Body of pancreas (tissue), 4 donors: ENCODE results near the gene E2F2. TPM values are rescaled to one million over a fixed set of nuclear protein-coding genes. Genes with fewer than 3 reads are reported as not detected.
A peak's percentile ranks its signal among the peaks of the same experiment; 100 is the strongest.

Source experiments
- ATAC-seq: fragments of 150-250 bp; one replicate; pipeline ENCODE4 v1.9.1; 2016
- DNase-seq, 4 donors: peaks; one replicate each; pipeline ENCODE4 v3.0.0-alpha.2; 2019
- H3K27ac ChIP-seq, 4 donors: fragments of 200-600 bp; sonication (generic); 1 replicate in 3 of 4; 2 replicates in 1 of 4; pipeline versions ENCODE4 v1.5.1 to v1.6.1; 2016 to 2019; ENCODE audit warnings: mild to moderate bottlenecking in 1 of 4, mixed read lengths in 1 of 4, moderate library complexity in 1 of 4
- H3K27me3 ChIP-seq, 2 donors: fragments of 200-600 bp; sonication (generic); one replicate each; pipeline ENCODE4 v1.6.0; 2016; ENCODE audit warnings: mild to moderate bottlenecking in 1 of 2
- H3K36me3 ChIP-seq, 2 donors: fragments of 200-600 bp; sonication (generic); replicated peaks in 1 of 2; 2 replicates each; pipeline ENCODE4 v1.5.1; 2016; ENCODE audit warnings: low read depth in 2 of 2; ENCODE audit not compliant: insufficient read depth in 1 of 2
- H3K4me1 ChIP-seq: fragments of 200-600 bp; sonication (generic); one replicate; pipeline ENCODE4 v1.6.0; 2016
- H3K4me3 ChIP-seq, 2 donors: fragments of 200-600 bp; sonication (generic); 1 replicate in 1 of 2; 2 replicates in 1 of 2; pipeline ENCODE4 v1.5.1; 2016 to 2019
- H3K9me3 ChIP-seq, 3 donors: fragments of 200-600 bp; sonication (generic); 1 replicate in 2 of 3; 2 replicates in 1 of 3; pipeline ENCODE4 v1.5.1; 2016
- CTCF ChIP-seq, 7 experiments: fragments of 450-650 bp in 4 of 7; fragments of 200-600 bp in 3 of 7; sonication (generic) in 3 of 7; IDR thresholded peaks; one replicate each; pipeline ENCODE4 v1.5.1; 2016 to 2019; ENCODE audit warnings: antibody characterized with exemption in 7 of 7
- POLR2A ChIP-seq, 3 donors: fragments of 450-650 bp; IDR thresholded peaks; one replicate each; pipeline ENCODE4 v1.6.1; 2016; ENCODE audit warnings: antibody characterized with exemption in 3 of 3, mild to moderate bottlenecking in 2 of 3
- WGBS, 2 donors: methylation state at CpG; one replicate each; pipeline ENCODE4 v1.1.5; 2017; 5-methylcytosine and 5-hydroxymethylcytosine counted together
- intact Hi-C: fragments of 100-400 bp; cut with DNase I; formaldehyde crosslinking; loops from one replicate; pipeline ENCODE4 v1.15.1; 2023
- total RNA-seq, 2 donors: library from RNA; depleted of rRNA; stranded (reverse); fragments of >200 nt; gene quantifications; one replicate each; pipeline ENCODE4 v1.1.0, GENCODE V29; 2016

E2F2 gene
- total RNA-seq = under 1 TPM in 1 of 2 donors, not detected in 1; under 0.01 TPM

- TF ChIP-seq CTCF (IDR thresholded peaks at IDR 0.05) = peak in 1 of 7 experiments; percentile 21
- TF ChIP-seq POLR2A (IDR thresholded peaks at IDR 0.05) = peak in 2 of 3 donors; percentile 24 to 38
- peaks cover 31% of the 10 kb centered on the region for H3K4me1 ChIP-seq
- H3K4me3 ChIP-seq = peak within 1 kb of the TSS in 1 of 2 donors; percentile 25
- no peaks in the 10 kb centered on the region for H3K36me3 ChIP-seq
- no peaks in the 10 kb centered on the region for H3K9me3 ChIP-seq
- peak within 1 kb of the TSS in 2 of 4 donors; percentile 2 to 22 for H3K27ac ChIP-seq
- intact Hi-C loops = no loop called here
- DNase-seq = peak; percentile 85 to 92 (median 92)
- H3K27me3 ChIP-seq = no peaks in the 10 kb centered on the region
- ATAC-seq = peak; percentile 88
- 0 to 1% methylated on average over 36 to 85 of the region's 85 CpGs for WGBS, 2 donors
Measured at GRCh38 chr1:23530747-23531561, at the start of gene E2F2. E2F2 (minus strand) TSS chr1:23531233; CDS start chr1:23530793, 440 bp downstream.

GRCh38 chr1:23578997-23579363 is 47.9 kb upstream of the E2F2 start:
- DNase-seq (no peak), ATAC-seq (no peak)
- WGBS, 2 donors = 78 to 84% methylated on average over 6 of the region's 6 CpGs
- H3K36me3 ChIP-seq = no peaks in the 10 kb centered on the region
- H3K4me3 ChIP-seq = no peak overlapping the region
- H3K27ac ChIP-seq = no peak overlapping the region
- TF ChIP-seq CTCF (IDR thresholded peaks at IDR 0.05) = no peak
- TF ChIP-seq POLR2A (IDR thresholded peaks at IDR 0.05) = no peak
- H3K4me1 ChIP-seq = no peaks in the 10 kb centered on the region
- no peaks in the 10 kb centered on the region for H3K9me3 ChIP-seq
- no peaks in the 10 kb centered on the region for H3K27me3 ChIP-seq
- intact Hi-C loops = no loop called here

GRCh38 chr1:23578311-23578996 is 47.4 kb upstream of the E2F2 start:
- ATAC-seq (no peak), DNase-seq (no peak)
- Histone ChIP-seq H3K4me1 (no peaks in the 10 kb centered on the region), H3K9me3 (no peaks in the 10 kb centered on the region), H3K27ac (no peak overlapping the region), H3K36me3 (no peaks in the 10 kb centered on the region), H3K4me3 (no peak overlapping the region), H3K27me3 (no peaks in the 10 kb centered on the region)
- TF ChIP-seq CTCF (IDR thresholded peaks at IDR 0.05) (no peak), POLR2A (IDR thresholded peaks at IDR 0.05) (no peak)
- 71 to 86% methylated on average over 4 of the region's 4 CpGs for WGBS, 2 donors
- intact Hi-C loops = no loop called here

- 70 to 72% methylated on average over 11 of the region's 11 CpGs for WGBS, 2 donors
- Histone ChIP-seq H3K4me1 (no peaks in the 10 kb centered on the region), H3K36me3 (no peaks in the 10 kb centered on the region), H3K9me3 (no peaks in the 10 kb centered on the region), H3K4me3 (no peak overlapping the region), H3K27me3 (no peaks in the 10 kb centered on the region), H3K27ac (peak overlapping the region in 2 of 4 donors; percentile 24 to 41)
- DNase-seq (no peak), ATAC-seq (peak; percentile 26)
- TF ChIP-seq POLR2A (IDR thresholded peaks at IDR 0.05) (peak in 1 of 3 donors; percentile 7), CTCF (IDR thresholded peaks at IDR 0.05) (no peak)
- intact Hi-C loops = no loop called here
Measured at GRCh38 chr1:23577056-23578004, 46.3 kb upstream of the E2F2 start.
